ENCODE results near the gene TTC33. TPM values are rescaled to one million over a fixed set of nuclear protein-coding genes. Genes with fewer than 3 reads are reported as not detected.

TTC33 gene
- total and polyA plus RNA-seq, 9 donors = 13.4 to 23.1 (median 17.7) TPM

- H3K9me3 ChIP-seq (replicated peaks; ENCODE audit: control insufficient read depth, low read depth, low read length) = no peaks in the 10 kb centered on the region
- no peak for DNase-seq
- no peaks in the 10 kb centered on the region for H3K27me3 ChIP-seq (ENCODE audit: control insufficient read depth, insufficient read depth, low read length)
- no peaks in the 10 kb centered on the region for H3K4me1 ChIP-seq (ENCODE audit: control insufficient read depth, insufficient read depth, low read length)
- no peak overlapping the region for H3K27ac ChIP-seq (ENCODE audit: low read length)
- H3K36me3 ChIP-seq (ENCODE audit: control insufficient read depth, insufficient read depth, low read length) = no peaks in the 10 kb centered on the region
- no peak overlapping the region for H3K4me3 ChIP-seq (ENCODE audit: low read length)
Observed at GRCh38 chr5:40781843-40782409, 26.2 kb upstream of the TTC33 start.

- Histone ChIP-seq H3K4me1 (ENCODE audit: control insufficient read depth, insufficient read depth, low read length) (no peaks in the 10 kb centered on the region), H3K4me3 (ENCODE audit: low read length) (no peak overlapping the region), H3K9me3 (replicated peaks; ENCODE audit: control insufficient read depth, low read depth, low read length) (no peaks in the 10 kb centered on the region), H3K27me3 (ENCODE audit: control insufficient read depth, insufficient read depth, low read length) (no peaks in the 10 kb centered on the region), H3K27ac (ENCODE audit: low read length) (no peak overlapping the region), H3K36me3 (ENCODE audit: control insufficient read depth, insufficient read depth, low read length) (peaks cover 4% of the 10 kb centered on the region)
- WGBS (ENCODE audit: insufficient coverage) = 100% methylated on average over 1 of the region's 3 CpGs
- DNase-seq = no peak
Observed at GRCh38 chr5:40780858-40781257, 25.1 kb upstream of the TTC33 start.

DNA sequence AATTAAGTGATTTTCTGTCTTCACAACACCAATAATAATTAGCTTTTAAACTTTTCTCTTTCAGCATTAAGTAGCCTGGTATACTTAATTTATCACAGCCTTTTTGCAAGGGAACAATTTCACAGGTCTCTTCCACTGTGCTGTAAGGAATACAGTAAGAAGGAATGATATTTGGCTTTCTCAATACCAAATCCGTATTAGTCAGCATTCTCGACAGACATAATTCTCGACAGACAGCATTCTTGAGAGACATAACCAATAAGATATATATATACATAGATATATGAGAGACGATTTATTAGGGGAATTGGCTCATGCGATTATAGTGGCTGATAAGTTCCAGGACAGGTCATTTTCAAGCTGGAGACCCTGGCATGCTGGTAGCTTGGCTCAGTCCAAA, 24.4 kb upstream of the TTC33 start:
- Histone ChIP-seq H3K9me3 (replicated peaks; ENCODE audit: control insufficient read depth, low read depth, low read length) (no peaks in the 10 kb centered on the region), H3K4me3 (ENCODE audit: low read length) (no peak overlapping the region), H3K27ac (ENCODE audit: low read length) (no peak overlapping the region), H3K4me1 (ENCODE audit: control insufficient read depth, insufficient read depth, low read length) (no peaks in the 10 kb centered on the region), H3K36me3 (ENCODE audit: control insufficient read depth, insufficient read depth, low read length) (peaks cover 6% of the 10 kb centered on the region), H3K27me3 (ENCODE audit: control insufficient read depth, insufficient read depth, low read length) (no peaks in the 10 kb centered on the region)
- no peak for DNase-seq
- no CpG with 5 or more reads among the region's 5 CpGs for WGBS (ENCODE audit: insufficient coverage)

DNA sequence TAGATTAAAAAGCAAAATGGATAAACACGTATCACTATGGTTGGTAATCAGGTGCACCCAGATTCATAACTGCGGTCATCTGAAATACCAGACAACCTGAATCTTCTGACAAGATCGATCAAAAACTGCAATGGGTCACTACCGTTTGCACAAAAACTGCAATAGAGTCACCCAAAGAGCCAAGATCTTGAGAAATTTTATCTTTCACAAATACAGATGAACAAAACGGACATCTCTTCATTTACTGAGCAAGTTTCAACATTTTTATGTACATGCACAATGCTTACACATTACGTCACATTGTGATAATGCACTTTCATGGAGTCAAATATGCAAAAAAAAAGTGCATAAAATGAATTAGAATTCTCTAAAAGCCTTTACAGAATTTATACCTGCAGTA, 23.8 kb upstream of the TTC33 start:
- H3K27ac ChIP-seq (ENCODE audit: low read length) = no peak overlapping the region
- H3K36me3 ChIP-seq (ENCODE audit: control insufficient read depth, insufficient read depth, low read length) = peaks cover 10% of the 10 kb centered on the region
- DNase-seq = no peak
- no peaks in the 10 kb centered on the region for H3K9me3 ChIP-seq (replicated peaks; ENCODE audit: control insufficient read depth, low read depth, low read length)
- H3K27me3 ChIP-seq (ENCODE audit: control insufficient read depth, insufficient read depth, low read length) = no peaks in the 10 kb centered on the region
- H3K4me1 ChIP-seq (ENCODE audit: control insufficient read depth, insufficient read depth, low read length) = no peaks in the 10 kb centered on the region
- 100% methylated on average over 3 of the region's 6 CpGs for WGBS (ENCODE audit: insufficient coverage)
- H3K4me3 ChIP-seq (ENCODE audit: low read length) = no peak overlapping the region

DNA sequence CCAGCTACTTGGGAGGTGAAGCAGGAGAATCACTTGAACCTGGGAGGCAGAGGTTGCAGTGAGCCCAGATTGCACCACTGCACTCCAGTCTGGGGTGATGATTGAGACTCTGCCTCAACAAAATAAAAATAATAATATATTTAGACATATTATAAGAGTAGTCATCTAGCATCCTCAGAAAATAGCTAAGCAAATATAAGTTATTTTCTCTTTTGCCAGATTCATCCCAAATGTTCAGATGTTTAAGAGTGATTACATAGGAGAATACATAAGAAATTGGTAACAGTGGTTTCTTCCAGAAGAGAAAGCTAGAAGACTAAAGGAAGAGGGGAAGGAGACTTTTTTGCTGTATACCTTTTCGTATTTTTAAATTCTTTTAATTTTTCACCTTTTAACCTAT, 22.4 kb upstream of the TTC33 start:
- Histone ChIP-seq H3K27ac (ENCODE audit: low read length) (no peak overlapping the region), H3K9me3 (replicated peaks; ENCODE audit: control insufficient read depth, low read depth, low read length) (no peaks in the 10 kb centered on the region), H3K4me3 (ENCODE audit: low read length) (no peak overlapping the region), H3K4me1 (ENCODE audit: control insufficient read depth, insufficient read depth, low read length) (no peaks in the 10 kb centered on the region), H3K27me3 (ENCODE audit: control insufficient read depth, insufficient read depth, low read length) (no peaks in the 10 kb centered on the region), H3K36me3 (ENCODE audit: control insufficient read depth, insufficient read depth, low read length) (peaks cover 17% of the 10 kb centered on the region)
- no CpG with 5 or more reads among the region's 1 CpG for WGBS (ENCODE audit: insufficient coverage)
- DNase-seq = no peak

DNA sequence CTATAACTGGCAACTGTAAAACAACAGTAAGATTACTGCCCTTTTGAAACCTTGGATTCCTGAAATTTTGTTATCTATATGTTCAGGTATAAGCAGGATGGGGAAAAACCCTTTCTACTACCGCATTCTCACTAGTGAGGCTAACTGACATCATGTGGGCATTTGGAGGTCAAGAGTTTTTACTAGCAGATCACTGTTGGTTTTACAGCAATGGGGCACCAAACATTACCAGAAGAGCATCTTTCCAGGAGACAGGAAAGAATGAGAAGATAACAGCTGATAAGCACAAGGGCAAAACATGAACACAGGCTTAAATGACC, 20.9 kb upstream of the TTC33 start:
- DNase-seq = no peak
- Histone ChIP-seq H3K27me3 (ENCODE audit: control insufficient read depth, insufficient read depth, low read length) (no peaks in the 10 kb centered on the region), H3K4me3 (ENCODE audit: low read length) (no peak overlapping the region), H3K4me1 (ENCODE audit: control insufficient read depth, insufficient read depth, low read length) (no peaks in the 10 kb centered on the region), H3K36me3 (ENCODE audit: control insufficient read depth, insufficient read depth, low read length) (peaks cover 22% of the 10 kb centered on the region), H3K27ac (ENCODE audit: low read length) (no peak overlapping the region), H3K9me3 (replicated peaks; ENCODE audit: control insufficient read depth, low read depth, low read length) (no peaks in the 10 kb centered on the region)
- WGBS (ENCODE audit: insufficient coverage) = no CpG with 5 or more reads among the region's 1 CpG

DNA sequence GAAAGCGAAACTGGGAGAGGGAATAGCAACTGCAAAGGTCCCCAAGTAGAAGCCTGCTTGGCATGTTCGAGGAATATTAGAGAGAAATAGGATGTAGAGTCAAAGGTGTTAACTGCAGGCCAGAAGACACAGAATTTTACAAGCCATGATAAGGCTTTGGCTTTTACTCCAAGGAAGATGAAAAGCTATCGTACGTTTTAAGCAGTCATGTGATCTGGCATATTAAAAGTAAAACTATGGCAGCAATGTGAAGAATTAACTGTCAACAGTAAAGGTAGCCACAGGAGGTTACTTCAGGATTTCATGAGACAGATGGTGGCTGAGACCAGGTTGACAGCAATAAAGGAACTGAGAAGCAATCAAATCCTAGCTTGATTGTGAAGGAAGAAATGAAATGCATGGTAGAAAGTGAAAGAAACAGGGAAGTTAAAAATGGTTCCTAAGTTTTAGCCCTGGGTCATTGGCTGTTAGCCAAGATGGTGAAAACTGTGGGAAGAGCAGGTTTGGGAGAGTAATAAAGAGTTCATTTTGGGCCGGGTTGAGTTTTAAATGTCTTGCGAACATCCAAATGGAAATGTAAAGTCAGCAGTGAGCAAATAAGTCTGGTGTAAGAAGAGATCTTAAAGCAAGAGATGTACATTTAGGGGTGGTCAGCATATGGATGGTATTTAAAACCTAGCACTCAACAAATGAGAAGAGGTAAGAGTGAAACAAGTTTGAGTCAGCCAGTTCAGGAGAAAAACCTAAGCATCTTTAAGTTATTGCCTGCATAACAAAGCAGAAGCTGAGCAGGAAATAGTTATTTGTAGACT, 20.3 kb upstream of the TTC33 start:
- no peak for DNase-seq
- Histone ChIP-seq H3K36me3 (ENCODE audit: control insufficient read depth, insufficient read depth, low read length) (peaks cover 23% of the 10 kb centered on the region), H3K4me3 (ENCODE audit: low read length) (no peak overlapping the region), H3K4me1 (ENCODE audit: control insufficient read depth, insufficient read depth, low read length) (no peaks in the 10 kb centered on the region), H3K27me3 (ENCODE audit: control insufficient read depth, insufficient read depth, low read length) (no peaks in the 10 kb centered on the region), H3K9me3 (replicated peaks; ENCODE audit: control insufficient read depth, low read depth, low read length) (no peaks in the 10 kb centered on the region), H3K27ac (ENCODE audit: low read length) (no peak overlapping the region)
- WGBS (ENCODE audit: insufficient coverage) = 73% methylated on average over 6 of the region's 6 CpGs

- DNase-seq = no peak
- Histone ChIP-seq H3K36me3 (ENCODE audit: control insufficient read depth, insufficient read depth, low read length) (peaks cover 23% of the 10 kb centered on the region), H3K4me1 (ENCODE audit: control insufficient read depth, insufficient read depth, low read length) (no peaks in the 10 kb centered on the region), H3K9me3 (replicated peaks; ENCODE audit: control insufficient read depth, low read depth, low read length) (no peaks in the 10 kb centered on the region), H3K27ac (ENCODE audit: low read length) (no peak overlapping the region), H3K27me3 (ENCODE audit: control insufficient read depth, insufficient read depth, low read length) (no peaks in the 10 kb centered on the region), H3K4me3 (ENCODE audit: low read length) (no peak overlapping the region)
- WGBS (ENCODE audit: insufficient coverage) = no CpG with 5 or more reads among the region's 4 CpGs
Observed at GRCh38 chr5:40775085-40775845, 19.5 kb upstream of the TTC33 start.

DNA sequence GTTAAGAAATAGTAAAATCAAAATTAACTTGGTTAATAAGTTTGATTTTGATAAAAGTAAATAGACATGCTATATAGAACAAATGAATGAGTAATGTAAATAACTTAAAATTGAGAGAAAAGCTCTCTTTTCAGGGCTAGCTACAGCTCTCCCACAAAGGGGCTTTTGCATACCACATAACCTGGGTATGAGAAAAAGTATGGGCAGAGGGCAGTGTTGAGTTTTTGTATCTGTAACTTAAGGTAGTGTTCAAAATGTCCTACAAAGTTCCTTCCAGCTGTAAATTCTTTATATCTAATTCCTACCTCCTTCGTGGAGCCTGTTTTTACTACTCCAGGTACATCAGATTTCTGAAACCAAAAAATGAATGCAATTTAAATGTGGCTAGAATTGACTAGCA, 18.9 kb upstream of the TTC33 start:
- Histone ChIP-seq H3K27ac (ENCODE audit: low read length) (no peak overlapping the region), H3K4me1 (ENCODE audit: control insufficient read depth, insufficient read depth, low read length) (no peaks in the 10 kb centered on the region), H3K27me3 (ENCODE audit: control insufficient read depth, insufficient read depth, low read length) (no peaks in the 10 kb centered on the region), H3K36me3 (ENCODE audit: control insufficient read depth, insufficient read depth, low read length) (peaks cover 25% of the 10 kb centered on the region), H3K4me3 (ENCODE audit: low read length) (no peak overlapping the region), H3K9me3 (replicated peaks; ENCODE audit: control insufficient read depth, low read depth, low read length) (no peaks in the 10 kb centered on the region)
- WGBS (ENCODE audit: insufficient coverage) = no CpG with 5 or more reads among the region's 1 CpG
- no peak for DNase-seq

- no peaks in the 10 kb centered on the region for H3K27me3 ChIP-seq (ENCODE audit: control insufficient read depth, insufficient read depth, low read length)
- no peak overlapping the region for H3K27ac ChIP-seq (ENCODE audit: low read length)
- DNase-seq = no peak
- H3K36me3 ChIP-seq (ENCODE audit: control insufficient read depth, insufficient read depth, low read length) = peaks cover 23% of the 10 kb centered on the region
- no peaks in the 10 kb centered on the region for H3K9me3 ChIP-seq (replicated peaks; ENCODE audit: control insufficient read depth, low read depth, low read length)
- H3K4me1 ChIP-seq (ENCODE audit: control insufficient read depth, insufficient read depth, low read length) = no peaks in the 10 kb centered on the region
- no peak overlapping the region for H3K4me3 ChIP-seq (ENCODE audit: low read length)
- WGBS (ENCODE audit: insufficient coverage) = no CpG with 5 or more reads among the region's 5 CpGs
Observed at GRCh38 chr5:40770764-40771163, 15.0 kb upstream of the TTC33 start.
